HCT116 (cell line): ENCODE results near the gene GNAT1. TPM values are rescaled to one million over a fixed set of nuclear protein-coding genes. Genes with fewer than 3 reads are reported as not detected.
A peak's percentile ranks its signal among the peaks of the same experiment; 100 is the strongest.

ENCODE experiments used
- ATAC-seq: fragments of 200-7000 bp; cut with Tn5 transposase; 2 replicates; pipeline ENCODE4 v1.9.1; 2020; ENCODE audit warnings: mild to moderate bottlenecking, moderate library complexity
- BruUV-seq: library from RNA; stranded (reverse); fragments of 400-500 nt; replicated peaks from 2 replicates; lab custom pipeline; 2021; lab: Mats Ljungman, UMichigan
- CTCF ChIA-PET: fragments of 300-600 bp; sonication (Branson Sonifier 250); formaldehyde crosslinking; loops from one replicate; lab custom pipeline; 2021; ENCODE audit warnings: antibody characterized with exemption; lab: Charles Lee
- POLR2A ChIA-PET: fragments of 300-600, 350-600 bp; sonication (Branson Sonifier 250); formaldehyde crosslinking; loops from one replicate; lab custom pipeline; 2021; ENCODE audit warnings: antibody characterized with exemption; lab: Charles Lee
- RAD21 ChIA-PET, 2 experiments: fragments of 300-600 bp; sonication (Branson Sonifier 250); formaldehyde crosslinking; loops; one replicate each; lab custom pipeline; 2023; ENCODE audit warnings: low total read pairs in 2 of 2; ENCODE audit not compliant: uncharacterized antibody in 2 of 2, unreplicated experiment in 2 of 2, low non-redundant PET in 1 of 2; lab: Charles Lee
- DNase-seq: peaks from one replicate; pipeline ENCODE4 v3.0.0-alpha.2; 2010; ENCODE audit warnings: low read depth, low spot score
- H2AFZ ChIP-seq: fragments of 200-600 bp; shearing (Covaris generic), sonication (generic); 2 replicates; pipeline ENCODE4 v1.6.1; 2017; ENCODE audit warnings: low read depth, mixed run types, mixed read lengths, antibody characterized with exemption, low read length; ENCODE audit not compliant: poor library complexity, severe bottlenecking
- H3K27ac ChIP-seq: 2 replicates; pipeline ENCODE4 v1.5.1; 2012; ENCODE audit warnings: low read depth, low read length
- H3K27me3 ChIP-seq: fragments of 200-600 bp; sonication (generic); 2 replicates; pipeline ENCODE4 v1.6.1; 2016; ENCODE audit warnings: mixed run types, low read length, mixed read lengths; ENCODE audit not compliant: insufficient read depth
- H3K36me3 ChIP-seq, 2 experiments: fragments of 200-500 bp in 1 of 2; fragments of 200-600 bp in 1 of 2; sonication (Bioruptor generic) in 1 of 2; sonication (generic) in 1 of 2; 2 replicates each; pipeline versions ENCODE4 v1.5.1 to v1.6.1; 2014 to 2016; ENCODE audit warnings: low read length in 2 of 2, inconsistent platforms in 1 of 2, mixed read lengths in 1 of 2, mixed run types in 1 of 2; ENCODE audit not compliant: insufficient read depth in 2 of 2, control insufficient read depth in 1 of 2
- H3K4me1 ChIP-seq, 2 experiments: fragments of 200-600 bp in 1 of 2; sonication (generic) in 1 of 2; 2 replicates each; pipeline versions ENCODE4 v1.5.1 to v1.6.1; 2012 to 2017; ENCODE audit warnings: low read length in 2 of 2, inconsistent platforms in 1 of 2, mild to moderate bottlenecking in 1 of 2, mixed read lengths in 1 of 2, mixed run types in 1 of 2, moderate library complexity in 1 of 2; ENCODE audit not compliant: insufficient read depth in 2 of 2, control insufficient read depth in 1 of 2
- H3K4me2 ChIP-seq: fragments of 200-600 bp; sonication (generic); 2 replicates; pipeline ENCODE4 v1.6.1; 2017; ENCODE audit warnings: mixed run types, low read length, mixed read lengths
- H3K4me3 ChIP-seq, 2 experiments: fragments of 200-600 bp in 1 of 2; sonication (generic) in 1 of 2; replicated peaks in 1 of 2; 2 replicates each; pipeline ENCODE4 v1.5.1; 2011 to 2016; ENCODE audit warnings: low read length in 2 of 2, control low read depth in 1 of 2, low read depth in 1 of 2, mild to moderate bottlenecking in 1 of 2, mixed read lengths in 1 of 2, mixed run types in 1 of 2
- H3K79me2 ChIP-seq: fragments of 200-600 bp; sonication (generic); 2 replicates; pipeline ENCODE4 v1.6.1; 2017; ENCODE audit warnings: mild to moderate bottlenecking, mixed run types, low read length, moderate library complexity, mixed read lengths; ENCODE audit not compliant: insufficient read depth
- H3K9ac ChIP-seq: fragments of 200-600 bp; sonication (generic); 2 replicates; pipeline ENCODE4 v1.6.1; 2016; ENCODE audit warnings: low read length, mixed read lengths
- H3K9me2 ChIP-seq: fragments of 200-600 bp; sonication (generic), shearing (Covaris generic); 2 replicates; pipeline ENCODE4 v1.6.1; 2017; ENCODE audit warnings: mixed run types, mild to moderate bottlenecking, moderate library complexity; ENCODE audit not compliant: insufficient read depth
- H3K9me3 ChIP-seq, 2 experiments: fragments of 200-500 bp in 1 of 2; fragments of 200-600 bp in 1 of 2; sonication (Bioruptor generic) in 1 of 2; sonication (generic) in 1 of 2; 2 replicates each; pipeline ENCODE4 v1.6.1; 2014 to 2017; ENCODE audit warnings: low read length in 2 of 2, mixed read lengths in 2 of 2, inconsistent platforms in 1 of 2, low read depth in 1 of 2, mild to moderate bottlenecking in 1 of 2, mixed run types in 1 of 2, moderate library complexity in 1 of 2; ENCODE audit not compliant: control insufficient read depth in 1 of 2, insufficient read depth in 1 of 2
- H4K20me1 ChIP-seq: fragments of 200-600 bp; sonication (generic), shearing (Covaris generic); 2 replicates; pipeline ENCODE4 v1.6.1; 2017; ENCODE audit warnings: mixed run types, mild to moderate bottlenecking, moderate library complexity; ENCODE audit not compliant: insufficient read depth
- CBX3 ChIP-seq: IDR thresholded peaks from 2 replicates; pipeline ENCODE4 v1.6.1; 2012; ENCODE audit warnings: low read depth
- EZH2 ChIP-seq: fragments of 200-600 bp; sonication (generic); IDR thresholded peaks from 2 replicates; pipeline ENCODE4 v1.6.1; 2017; ENCODE audit warnings: antibody characterized with exemption, mixed run types
- EZH2phosphoT487 ChIP-seq: fragments of 200-600 bp; IDR thresholded peaks from 2 replicates; pipeline ENCODE4 v1.6.1; 2018; ENCODE audit warnings: antibody characterized with exemption, borderline replicate concordance
- FOSL1 ChIP-seq: IDR thresholded peaks from 2 replicates; pipeline ENCODE4 v1.6.1; 2012; ENCODE audit warnings: low read depth
- POLR2AphosphoS5 ChIP-seq: IDR thresholded peaks from 2 replicates; pipeline ENCODE4 v1.6.1; 2011; ENCODE audit warnings: mild to moderate bottlenecking, low read depth, low read length, moderate library complexity
- RAD21 ChIP-seq: IDR thresholded peaks from 2 replicates; pipeline ENCODE4 v1.6.1; 2012; ENCODE audit warnings: low read depth, mild to moderate bottlenecking
- SIN3A ChIP-seq: IDR thresholded peaks from 2 replicates; pipeline ENCODE4 v1.6.1; 2012; ENCODE audit warnings: low read depth
- ZNF274 ChIP-seq: fragments of 200-500 bp; sonication (Bioruptor generic); IDR thresholded peaks from 2 replicates; pipeline ENCODE4 v1.6.1; 2014; ENCODE audit warnings: mild to moderate bottlenecking, low read depth, low read length, inconsistent platforms
- intact Hi-C: fragments of 100-400 bp; cut with micrococcal nuclease; formaldehyde crosslinking; loops from 2 replicates; pipeline ENCODE4 v1.10.0; 2022
- total RNA-seq: library from RNA; stranded (reverse); gene quantifications from one replicate; pipeline ENCODE4 v1.2.1, GENCODE V29; 2021; ENCODE audit not compliant: unreplicated experiment
- TF ChIP-seq, protein P1 (sequence below): IDR thresholded peaks from 2 replicates; pipeline ENCODE4 v1.6.1; 2012; ENCODE audit warnings: low read depth
- TF ChIP-seq, protein P2 (sequence below), 3 experiments: fragments of 200-600 bp in 1 of 3; sonication (generic) in 1 of 3; IDR thresholded peaks in 2 of 3; conservative IDR thresholded peaks in 1 of 3; 2 replicates each; pipeline ENCODE4 v1.5.1; 2012 to 2017; ENCODE audit warnings: low read depth in 2 of 3, low read length in 2 of 3, antibody characterized with exemption in 1 of 3, borderline replicate concordance in 1 of 3, control low read depth in 1 of 3, mild to moderate bottlenecking in 1 of 3, mixed read lengths in 1 of 3, mixed run types in 1 of 3, moderate library complexity in 1 of 3; ENCODE audit not compliant: insufficient read depth in 1 of 3

The GNAT1 gene
- total RNA-seq, 1 experiment from 2014 or later: not detected

DNA sequence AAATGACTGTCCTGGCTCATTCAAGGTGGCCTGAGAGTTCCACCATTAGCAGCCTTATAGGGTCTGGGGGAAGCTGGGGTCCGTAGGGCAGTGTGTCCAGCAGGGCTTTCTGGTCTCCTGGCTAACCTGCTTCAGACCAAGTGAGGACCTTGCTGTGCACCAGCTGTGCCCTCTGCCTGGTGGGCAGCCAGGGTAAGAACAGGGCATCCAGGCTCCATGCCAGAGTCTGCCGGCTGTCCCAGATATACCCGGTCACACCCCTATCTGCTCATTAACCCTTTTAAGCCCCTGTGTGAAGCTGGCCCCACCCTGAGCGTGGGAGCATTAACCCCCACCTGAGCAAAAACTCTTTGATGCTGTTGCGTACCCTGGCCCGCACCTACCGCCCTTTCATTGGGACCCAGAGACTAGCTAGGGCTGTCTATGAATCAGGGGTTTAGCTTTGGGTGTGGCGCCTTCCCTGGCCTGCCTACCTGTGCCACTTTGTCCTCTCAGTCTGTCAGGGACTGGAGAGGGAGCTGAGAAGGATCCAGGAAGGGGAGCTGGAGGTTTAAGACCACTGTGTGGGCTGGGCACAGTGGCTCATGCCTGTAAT is 18.7 kb upstream of the GNAT1 start:
- H3K9me2 ChIP-seq: no peaks in the 10 kb centered on the region
- no peaks in the 10 kb centered on the region for H3K9me3 ChIP-seq
- no peaks in the 10 kb centered on the region for H3K36me3 ChIP-seq
- TF ChIP-seq RAD21 (no peak), ZNF274 (no peak), EZH2phosphoT487 (no peak)
- TF ChIP-seq, all 23 proteins: peak for 0
- Histone ChIP-seq H3K27ac (no peak overlapping the region), H3K4me1 (peaks cover 2 to 34% of the 10 kb centered on the region in 2 experiments; a peak in 3 of 4 replicates), H2AFZ (no peak overlapping the region), H3K9ac (no peak overlapping the region), H4K20me1 (no peaks in the 10 kb centered on the region), H3K4me2 (peak overlapping the region; percentile 27), H3K4me3 (no peak overlapping the region), H3K27me3 (no peaks in the 10 kb centered on the region), H3K79me2 (no peaks in the 10 kb centered on the region)
- ATAC-seq: no peak
- RAD21 ChIA-PET: no interaction called here
- no TSS peak for BruUV-seq
- DNase-seq: no peak
- CTCF ChIA-PET: interaction anchor here (0.6 to 1.7 kb wide), 2 partner anchors 22 to 479 kb away, joined by 3 to 5 read pairs; no protein-coding TSS in a partner anchor
- intact Hi-C loops: no loop called here
- POLR2A ChIA-PET: no interaction called here

DNA sequence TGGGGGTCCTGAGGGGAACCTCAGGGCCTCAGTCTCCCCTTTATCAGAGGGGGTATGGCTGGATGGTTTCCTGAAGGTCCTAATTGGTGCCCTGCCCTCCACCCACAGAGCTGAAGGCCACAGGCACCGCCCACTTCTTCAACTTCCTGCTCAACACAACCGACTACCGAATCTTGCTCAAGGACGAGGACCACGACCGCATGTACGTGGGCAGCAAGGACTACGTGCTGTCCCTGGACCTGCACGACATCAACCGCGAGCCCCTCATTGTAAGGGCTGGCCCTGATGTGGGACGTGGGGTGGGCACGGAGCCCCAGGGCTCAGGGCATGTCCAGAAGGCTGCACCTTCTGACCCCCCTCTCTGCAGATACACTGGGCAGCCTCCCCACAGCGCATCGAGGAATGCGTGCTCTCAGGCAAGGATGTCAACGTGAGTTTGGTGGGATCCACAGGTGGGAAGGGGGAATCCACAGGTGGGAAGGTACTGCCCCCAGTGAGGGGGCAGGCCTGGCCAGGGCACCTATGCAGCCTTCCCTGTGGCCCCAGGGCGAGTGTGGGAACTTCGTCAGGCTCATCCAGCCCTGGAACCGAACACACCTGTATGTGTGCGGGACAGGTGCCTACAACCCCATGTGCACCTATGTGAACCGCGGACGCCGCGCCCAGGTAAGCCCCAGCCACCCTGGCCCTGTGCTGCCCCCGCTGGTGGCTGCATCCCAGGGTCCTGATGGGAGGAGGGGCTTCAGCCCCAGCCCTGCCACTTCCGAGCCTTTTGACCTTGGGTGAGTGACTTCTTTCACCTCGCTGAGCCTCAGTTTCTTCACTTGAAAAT is 17.5 kb upstream of the GNAT1 start:
- H3K27me3 ChIP-seq: no peaks in the 10 kb centered on the region
- H3K4me1 ChIP-seq: peaks cover 2 to 33% of the 10 kb centered on the region in 2 experiments; a peak in 3 of 4 replicates
- ATAC-seq: 0 out of 2 replicates have a peak, but pooled peaks have one; percentile 33
- ChIA-PET POLR2A (no interaction called here), CTCF (interaction anchor here (1.7 kb wide), 1 partner anchor 21 kb away, joined by 5 read pairs; no protein-coding TSS in a partner anchor), RAD21 (no interaction called here)
- no peak overlapping the region for H3K4me3 ChIP-seq
- no peak for TF ChIP-seq SIN3A
- TF ChIP-seq, protein P1, sequence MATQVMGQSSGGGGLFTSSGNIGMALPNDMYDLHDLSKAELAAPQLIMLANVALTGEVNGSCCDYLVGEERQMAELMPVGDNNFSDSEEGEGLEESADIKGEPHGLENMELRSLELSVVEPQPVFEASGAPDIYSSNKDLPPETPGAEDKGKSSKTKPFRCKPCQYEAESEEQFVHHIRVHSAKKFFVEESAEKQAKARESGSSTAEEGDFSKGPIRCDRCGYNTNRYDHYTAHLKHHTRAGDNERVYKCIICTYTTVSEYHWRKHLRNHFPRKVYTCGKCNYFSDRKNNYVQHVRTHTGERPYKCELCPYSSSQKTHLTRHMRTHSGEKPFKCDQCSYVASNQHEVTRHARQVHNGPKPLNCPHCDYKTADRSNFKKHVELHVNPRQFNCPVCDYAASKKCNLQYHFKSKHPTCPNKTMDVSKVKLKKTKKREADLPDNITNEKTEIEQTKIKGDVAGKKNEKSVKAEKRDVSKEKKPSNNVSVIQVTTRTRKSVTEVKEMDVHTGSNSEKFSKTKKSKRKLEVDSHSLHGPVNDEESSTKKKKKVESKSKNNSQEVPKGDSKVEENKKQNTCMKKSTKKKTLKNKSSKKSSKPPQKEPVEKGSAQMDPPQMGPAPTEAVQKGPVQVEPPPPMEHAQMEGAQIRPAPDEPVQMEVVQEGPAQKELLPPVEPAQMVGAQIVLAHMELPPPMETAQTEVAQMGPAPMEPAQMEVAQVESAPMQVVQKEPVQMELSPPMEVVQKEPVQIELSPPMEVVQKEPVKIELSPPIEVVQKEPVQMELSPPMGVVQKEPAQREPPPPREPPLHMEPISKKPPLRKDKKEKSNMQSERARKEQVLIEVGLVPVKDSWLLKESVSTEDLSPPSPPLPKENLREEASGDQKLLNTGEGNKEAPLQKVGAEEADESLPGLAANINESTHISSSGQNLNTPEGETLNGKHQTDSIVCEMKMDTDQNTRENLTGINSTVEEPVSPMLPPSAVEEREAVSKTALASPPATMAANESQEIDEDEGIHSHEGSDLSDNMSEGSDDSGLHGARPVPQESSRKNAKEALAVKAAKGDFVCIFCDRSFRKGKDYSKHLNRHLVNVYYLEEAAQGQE: no peak
- TF ChIP-seq FOSL1: no peak
- no peak for TF ChIP-seq CBX3
- no peak for TF ChIP-seq EZH2
- TF ChIP-seq, protein P2, sequence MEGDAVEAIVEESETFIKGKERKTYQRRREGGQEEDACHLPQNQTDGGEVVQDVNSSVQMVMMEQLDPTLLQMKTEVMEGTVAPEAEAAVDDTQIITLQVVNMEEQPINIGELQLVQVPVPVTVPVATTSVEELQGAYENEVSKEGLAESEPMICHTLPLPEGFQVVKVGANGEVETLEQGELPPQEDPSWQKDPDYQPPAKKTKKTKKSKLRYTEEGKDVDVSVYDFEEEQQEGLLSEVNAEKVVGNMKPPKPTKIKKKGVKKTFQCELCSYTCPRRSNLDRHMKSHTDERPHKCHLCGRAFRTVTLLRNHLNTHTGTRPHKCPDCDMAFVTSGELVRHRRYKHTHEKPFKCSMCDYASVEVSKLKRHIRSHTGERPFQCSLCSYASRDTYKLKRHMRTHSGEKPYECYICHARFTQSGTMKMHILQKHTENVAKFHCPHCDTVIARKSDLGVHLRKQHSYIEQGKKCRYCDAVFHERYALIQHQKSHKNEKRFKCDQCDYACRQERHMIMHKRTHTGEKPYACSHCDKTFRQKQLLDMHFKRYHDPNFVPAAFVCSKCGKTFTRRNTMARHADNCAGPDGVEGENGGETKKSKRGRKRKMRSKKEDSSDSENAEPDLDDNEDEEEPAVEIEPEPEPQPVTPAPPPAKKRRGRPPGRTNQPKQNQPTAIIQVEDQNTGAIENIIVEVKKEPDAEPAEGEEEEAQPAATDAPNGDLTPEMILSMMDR (IDR thresholded peaks at IDR 0.05 in 2 of 3, conservative IDR thresholded peaks at IDR 0.05 in 1 of 3; ENCODE audit: borderline replicate concordance in 1 of 3, insufficient read depth in 1 of 3, low read depth in 2 of 3, low read length in 2 of 3): peak in 1 of 3 experiments; percentile 21; a peak in 3 of 6 replicates
- TF ChIP-seq ZNF274: no peak
- TF ChIP-seq POLR2AphosphoS5: no peak
- H3K36me3 ChIP-seq: no peaks in the 10 kb centered on the region
- H3K9me2 ChIP-seq: no peaks in the 10 kb centered on the region
- H3K9ac ChIP-seq: no peak overlapping the region
- DNase-seq: no peak
- BruUV-seq: no TSS peak
- intact Hi-C loops: no loop called here
- no peaks in the 10 kb centered on the region for H4K20me1 ChIP-seq
- H2AFZ ChIP-seq: no peak overlapping the region
- no peaks in the 10 kb centered on the region for H3K79me2 ChIP-seq
- no peak overlapping the region for H3K27ac ChIP-seq
- no peaks in the 10 kb centered on the region for H3K9me3 ChIP-seq
- no peak overlapping the region for H3K4me2 ChIP-seq
